Activated CD4-positive, alpha-beta T cell treated with anti-CD3 and anti-CD28 coated beads for 48 hours (primary cell): ENCODE data around the gene GPR89A.
A peak's percentile ranks its signal among the peaks of the same experiment; 100 is the strongest.
"Not testable (repeated sequence)": the region's sequence is repeated elsewhere in the genome, so short reads cannot be mapped to it uniquely, and the experiment has no call there.

Source experiments
- DNase-seq: peaks from one replicate; pipeline ENCODE4 v3.0.0-alpha.2; 2020

GPR89A gene

GRCh38 chr1:145607833-145608733, at the start of gene GPR89A:
TSS of gene GPR89A (plus strand) at chr1:145607988. CDS start at chr1:145608134, 146 bp downstream.
- peak; percentile 97 for DNase-seq

DNA sequence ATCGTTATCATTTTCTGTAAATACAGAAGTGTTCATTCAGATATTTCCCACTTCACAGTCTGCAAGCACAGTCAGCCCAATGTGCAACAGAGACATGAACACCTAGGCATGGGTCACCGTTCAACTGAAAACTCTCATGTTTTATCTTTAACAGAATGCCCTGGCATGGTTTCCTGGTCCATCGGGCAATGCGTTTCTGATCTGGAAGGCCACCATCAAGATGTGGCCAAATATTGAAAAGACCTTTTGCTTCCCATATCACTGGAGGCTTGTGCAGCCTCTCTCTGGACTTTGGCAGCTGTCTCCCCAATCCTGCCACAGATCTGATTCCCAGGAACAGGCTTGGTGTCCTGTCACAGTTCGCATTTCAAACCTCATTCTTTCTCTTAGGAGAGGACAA, 21.0 kb upstream of the GPR89A start:
- not testable (repeated sequence) for DNase-seq

DNA sequence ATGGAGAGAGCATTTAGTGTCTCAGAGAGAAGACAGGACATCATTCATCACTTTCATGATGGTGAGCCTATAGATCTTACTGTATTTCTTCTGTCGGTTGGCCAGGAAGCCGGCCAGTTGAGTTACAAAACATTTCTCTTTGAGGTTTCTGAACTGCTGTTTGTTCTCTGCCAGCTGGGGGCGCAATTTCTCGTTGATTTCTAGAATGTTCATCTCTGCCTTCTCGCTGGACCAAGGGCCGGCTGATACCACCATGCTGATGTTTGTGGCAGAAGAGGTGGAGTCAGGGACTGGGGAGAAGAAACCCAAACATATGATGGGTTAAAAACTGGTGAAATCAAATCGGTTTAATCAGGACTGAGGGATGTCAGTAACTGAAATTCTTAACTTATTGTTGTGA, 17.0 kb upstream of the GPR89A start:
- peak; percentile 64 for DNase-seq

- peak; percentile 5 for DNase-seq
These were observed 15.4 kb upstream of the GPR89A start for GRCh38 chr1:145592347-145592746.

GRCh38 chr1:145595421-145595820, 12.4 kb upstream of the GPR89A start:
- not testable (repeated sequence) for DNase-seq

DNA sequence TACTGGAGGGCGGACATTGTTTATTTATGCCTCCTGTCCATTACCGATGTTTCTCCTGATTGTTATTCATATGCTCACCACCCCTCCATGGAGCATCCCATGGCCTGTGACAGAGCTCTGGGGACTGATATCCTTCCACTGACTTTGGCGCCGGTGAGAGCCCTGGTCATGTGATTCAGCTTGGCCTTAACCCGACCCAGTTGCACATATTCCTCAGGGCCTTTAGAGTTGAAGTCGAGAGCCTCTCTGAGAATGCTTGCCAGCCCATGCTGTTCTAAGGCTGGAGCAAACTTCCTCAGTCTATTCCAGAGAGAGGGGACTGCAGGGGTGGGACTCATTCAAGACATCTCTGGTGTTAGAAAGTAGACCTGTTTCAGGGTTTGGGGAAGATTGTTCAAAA, 11.6 kb upstream of the GPR89A start:
- not testable (repeated sequence) for DNase-seq

DNA sequence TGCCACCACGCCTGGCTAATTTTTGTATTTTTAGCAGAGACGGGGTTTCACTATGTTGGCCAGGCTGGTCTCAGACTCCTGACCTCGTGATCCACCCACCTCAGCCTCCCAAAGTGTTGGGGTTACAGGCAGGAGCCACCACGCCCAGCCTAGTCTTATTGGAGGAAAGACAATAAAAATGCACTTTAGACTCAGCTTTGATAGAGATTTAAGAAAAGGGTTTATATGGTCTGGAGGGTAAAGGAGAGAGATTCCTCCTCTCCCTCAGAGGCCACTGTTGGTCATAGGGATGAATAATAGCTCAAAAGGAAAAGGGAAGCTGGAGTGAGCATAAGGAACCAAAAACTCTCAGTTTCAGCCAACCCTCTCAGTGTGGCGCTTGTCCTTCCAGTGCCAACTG, 8.4 kb upstream of the GPR89A start:
- DNase-seq: not testable (repeated sequence)

GRCh38 chr1:145601593-145601992, 6.2 kb upstream of the GPR89A start:
- no peak for DNase-seq

DNA sequence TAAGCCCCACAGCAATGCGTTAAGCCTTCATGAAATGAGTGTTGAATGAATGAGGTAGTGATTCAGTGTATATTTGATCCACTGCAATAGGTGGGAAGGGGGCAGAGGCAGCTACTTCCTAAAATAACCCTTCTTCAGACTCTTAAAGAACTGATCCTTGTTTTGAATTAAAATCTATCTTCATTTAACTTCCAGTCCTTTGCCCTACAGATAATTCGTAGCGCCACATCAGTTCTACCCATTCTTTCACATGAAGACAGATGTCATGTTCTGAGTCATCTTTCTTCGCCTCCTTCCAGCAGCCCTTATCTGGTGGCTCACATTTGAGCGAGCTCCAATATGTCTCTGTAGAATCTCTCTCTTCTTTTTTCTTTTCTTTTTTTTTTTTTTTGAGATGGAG, 948 bp upstream of the GPR89A start:
- DNase-seq: not testable (repeated sequence)

- not testable (repeated sequence) for DNase-seq
These were observed 499 bp upstream of the GPR89A start for GRCh38 chr1:145607289-145607688.

DNA sequence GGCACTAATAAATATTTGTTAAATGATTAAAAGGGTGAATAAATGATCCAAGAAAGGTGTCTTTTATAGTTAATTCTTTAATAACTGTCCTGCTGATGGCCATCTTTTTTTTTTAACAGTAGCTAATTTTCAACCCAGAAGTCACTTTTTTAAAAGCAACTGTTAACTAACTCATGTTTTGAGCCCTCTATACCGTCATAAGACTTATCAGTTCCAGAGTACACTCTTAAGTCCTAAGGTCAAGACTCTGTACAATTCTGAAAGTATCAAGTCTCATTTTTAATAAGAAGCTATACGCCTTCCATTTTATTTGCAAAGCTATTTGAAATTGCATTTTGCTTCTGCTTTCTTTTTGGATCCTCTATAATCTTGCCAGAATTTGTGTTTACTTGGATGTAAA, 3.0 kb downstream of the GPR89A start:
- DNase-seq: not testable (repeated sequence)

DNA sequence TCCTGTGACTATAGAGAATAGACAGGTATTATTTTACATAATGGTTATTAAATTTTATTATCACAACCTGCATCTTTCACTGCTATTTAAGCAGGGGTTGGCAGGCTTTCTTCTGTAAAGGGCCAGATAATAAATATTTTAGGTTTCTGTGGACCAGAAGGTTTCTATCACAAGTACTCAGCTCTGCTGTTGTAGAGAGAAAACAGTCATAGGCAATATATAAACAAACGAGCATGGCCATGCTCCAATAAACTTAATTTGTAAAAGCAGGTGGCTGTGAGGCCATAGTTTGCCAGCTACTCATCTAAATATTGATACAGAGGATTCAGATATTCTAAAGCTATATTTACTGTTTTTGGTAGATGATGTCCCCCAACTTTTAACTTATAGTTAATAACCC, 12.3 kb downstream of the GPR89A start:
- not testable (repeated sequence) for DNase-seq

DNA sequence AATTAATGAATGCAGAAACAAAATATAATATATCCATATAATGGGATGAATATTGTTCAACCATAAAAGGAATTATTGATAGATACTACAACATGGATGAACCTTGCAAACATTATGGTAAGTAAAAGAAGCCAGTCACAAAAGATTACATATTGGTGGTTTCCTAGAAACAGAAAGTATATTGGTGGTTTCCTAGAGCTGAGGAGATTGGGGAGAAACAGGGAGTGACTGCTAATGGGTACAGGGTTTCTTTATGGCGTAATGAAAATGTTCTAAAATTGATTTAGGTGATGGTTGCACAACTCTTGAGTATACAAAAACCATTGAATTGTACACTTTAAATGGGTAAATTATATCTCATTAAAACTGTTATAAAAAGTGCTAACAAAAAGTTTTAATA, 14.4 kb downstream of the GPR89A start:
- DNase-seq: not testable (repeated sequence)

DNA sequence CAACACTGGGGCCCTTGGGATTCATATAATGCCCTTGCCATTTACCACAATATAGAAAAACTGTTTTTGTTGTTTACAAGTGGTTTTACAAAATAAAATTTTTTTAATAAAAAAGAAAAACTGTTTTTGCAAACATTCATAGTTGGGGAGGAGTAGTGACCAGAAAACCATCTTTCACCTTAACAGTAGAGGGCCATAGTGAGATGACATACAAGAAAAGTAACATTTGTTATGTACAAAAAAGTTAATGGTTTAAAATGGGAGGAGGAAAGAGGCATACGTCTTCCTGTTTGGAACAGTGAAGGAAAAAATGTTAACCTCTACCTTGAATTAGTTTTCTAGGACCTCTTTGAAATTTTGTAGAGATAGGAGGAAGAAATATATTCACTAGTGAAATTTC, 28.4 kb downstream of the GPR89A start:
- DNase-seq: not testable (repeated sequence)

- not testable (repeated sequence) for DNase-seq
These were observed 34.1 kb downstream of the GPR89A start for GRCh38 chr1:145641886-145642285.

DNA sequence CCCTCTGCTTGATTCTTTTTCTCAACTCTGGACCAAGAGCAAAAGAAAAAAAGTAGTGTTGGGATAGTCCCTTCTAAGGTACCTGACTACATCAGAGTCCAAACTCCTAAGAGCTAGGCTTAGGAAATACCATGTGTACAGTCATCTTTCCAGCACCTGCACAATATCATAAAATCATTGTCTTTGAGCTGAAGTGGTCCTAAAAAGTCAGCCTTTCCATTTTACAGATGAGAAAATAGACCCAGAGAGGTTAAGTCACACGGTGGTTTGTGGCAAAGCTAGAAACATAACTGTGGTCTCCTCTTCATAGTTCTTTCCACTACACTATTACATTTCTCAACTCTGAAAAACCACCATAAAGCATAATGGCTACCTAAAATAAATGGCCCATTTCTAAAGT, 36.2 kb downstream of the GPR89A start:
- DNase-seq: not testable (repeated sequence)

DNA sequence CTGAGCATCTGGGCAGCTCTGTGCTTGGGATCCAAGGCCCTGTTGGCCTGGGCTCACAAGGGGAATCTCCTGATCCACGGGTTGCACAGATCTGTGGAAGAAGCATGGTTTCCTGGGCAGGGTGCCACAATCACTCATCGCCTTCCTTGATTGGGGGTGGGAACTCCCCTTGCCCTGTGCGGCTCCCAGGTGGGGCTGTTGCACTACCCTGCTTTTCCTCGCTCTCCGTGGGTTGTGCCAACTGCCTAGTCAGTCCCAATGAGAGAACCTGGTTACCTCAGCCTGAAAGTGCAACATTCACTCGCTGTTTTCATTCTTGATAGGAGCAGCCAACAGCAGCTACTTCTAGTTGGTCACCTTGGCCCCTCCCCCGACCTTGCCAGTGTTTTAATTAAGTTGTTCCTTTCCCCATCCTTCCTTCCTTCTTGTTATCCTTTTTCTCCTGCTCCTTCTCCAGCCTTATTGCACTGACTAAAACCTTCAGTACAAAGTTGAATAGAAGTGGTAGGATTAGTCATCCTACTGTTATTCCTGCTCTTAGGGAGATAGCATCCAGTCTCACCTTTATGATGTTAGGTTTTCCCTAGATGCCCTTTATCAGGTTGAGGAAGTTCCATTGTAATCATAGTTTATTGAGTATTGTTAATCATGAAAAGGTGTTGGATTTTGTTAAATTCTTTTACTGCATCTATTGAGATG, 48.6 kb downstream of the GPR89A start:
- DNase-seq: peak; percentile 5

GRCh38 chr1:145662502-145662901, 54.7 kb downstream of the GPR89A start:
- not testable (repeated sequence) for DNase-seq

DNA sequence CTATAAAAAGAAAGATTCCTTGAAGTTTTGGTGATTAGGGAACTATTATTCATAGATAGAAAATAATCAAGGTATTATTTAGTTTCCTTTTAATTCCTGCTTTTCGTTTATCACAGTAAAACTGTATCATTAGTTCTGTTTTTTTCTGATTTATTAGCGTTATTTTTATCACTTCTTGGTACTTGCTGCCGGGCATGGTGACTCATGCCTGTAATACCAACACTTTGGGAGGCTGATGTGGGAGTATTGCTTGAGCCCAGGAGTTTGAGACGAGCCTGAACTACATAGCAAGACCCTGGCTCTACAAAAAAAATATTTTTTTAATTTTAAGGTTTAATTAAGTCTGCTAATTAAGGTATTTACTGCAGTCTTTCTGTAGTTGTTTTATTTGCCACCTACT, 57.2 kb downstream of the GPR89A start:
- DNase-seq: not testable (repeated sequence)

- DNase-seq: not testable (repeated sequence)
These were observed 63.4 kb downstream of the GPR89A start for GRCh38 chr1:145670995-145671745.

- not testable (repeated sequence) for DNase-seq
These were observed 65.4 kb downstream of the GPR89A start for GRCh38 chr1:145673217-145673616.

DNA sequence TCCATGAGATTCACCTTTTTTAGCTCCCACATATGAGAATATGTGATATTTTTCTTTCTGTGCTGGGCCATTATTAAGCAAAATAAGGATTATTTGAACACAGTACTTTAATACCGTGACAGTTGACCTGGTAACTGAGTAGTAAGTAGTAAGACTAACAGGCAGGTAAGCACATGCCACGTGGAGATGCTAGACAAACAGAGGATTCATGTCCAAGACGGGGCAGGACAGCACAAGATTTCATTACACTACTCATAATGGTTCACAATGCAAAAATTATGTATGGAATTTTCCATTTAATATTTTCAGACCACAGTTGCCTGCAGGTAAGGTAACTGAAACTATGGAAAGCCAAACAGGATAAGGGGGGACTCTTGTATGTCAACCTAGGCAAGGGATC, 77.1 kb downstream of the GPR89A start:
- DNase-seq: not testable (repeated sequence)

DNA sequence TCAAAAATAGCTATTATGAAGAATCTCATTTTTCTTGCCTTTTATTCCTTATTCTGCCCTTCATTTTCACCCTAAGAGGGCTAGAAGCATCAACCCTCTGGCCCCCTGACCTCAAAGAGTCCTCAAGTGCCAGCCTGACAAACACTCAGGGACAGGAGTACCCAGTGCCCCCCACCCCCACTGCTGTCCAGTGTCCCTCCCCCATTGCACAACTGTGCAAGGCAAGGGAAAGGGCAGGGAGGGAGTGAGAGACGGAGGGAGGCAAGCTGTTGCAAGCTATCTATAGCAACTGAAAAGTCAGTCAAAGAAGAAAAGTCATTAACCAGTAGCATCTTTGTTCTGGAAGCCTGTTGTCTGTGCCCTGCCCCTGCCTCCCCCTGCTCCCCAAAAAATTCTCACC, 78.3 kb downstream of the GPR89A start:
- not testable (repeated sequence) for DNase-seq
